ENCODE data around the gene VPS39. TPM values are rescaled to one million over a fixed set of nuclear protein-coding genes. Genes with fewer than 3 reads are reported as not detected.

VPS39 gene
- total RNA-seq, 4 donors from 2014 or later: 59.1 to 101 (median 73.1) TPM

- TF ChIP-seq POLR2A (IDR thresholded peaks at IDR 0.05) (no peak), CTCF (IDR thresholded peaks at IDR 0.05) (peak in 1 of 4 experiments; percentile 1)
- Histone ChIP-seq H3K9me3 (no peaks in the 10 kb centered on the region), H3K4me1 (no peaks in the 10 kb centered on the region), H3K27me3 (no peaks in the 10 kb centered on the region), H3K4me3 (no peak overlapping the region), H3K36me3 (no peaks in the 10 kb centered on the region), H3K27ac (no peak overlapping the region)
- DNase-seq: no peak
- intact Hi-C loops (cut with DNase I; ENCODE audit: low total_unique reads): no loop called here
Measured at GRCh38 chr15:42218953-42219592, 11.0 kb upstream of the VPS39 start.

- no peak for DNase-seq
- intact Hi-C loops (cut with DNase I; ENCODE audit: low total_unique reads): no loop called here
- Histone ChIP-seq H3K4me3 (no peak overlapping the region), H3K27ac (no peak overlapping the region), H3K27me3 (no peaks in the 10 kb centered on the region), H3K4me1 (no peaks in the 10 kb centered on the region), H3K36me3 (no peaks in the 10 kb centered on the region), H3K9me3 (no peaks in the 10 kb centered on the region)
- TF ChIP-seq POLR2A (IDR thresholded peaks at IDR 0.05): no peak
- no peak for TF ChIP-seq CTCF (IDR thresholded peaks at IDR 0.05)
Measured at GRCh38 chr15:42217568-42217967, 9.5 kb upstream of the VPS39 start.

- DNase-seq: no peak
- no peaks in the 10 kb centered on the region for H3K27me3 ChIP-seq
- no peak overlapping the region for H3K4me3 ChIP-seq
- intact Hi-C loops (cut with DNase I; ENCODE audit: low total_unique reads): no loop called here
- H3K36me3 ChIP-seq: no peaks in the 10 kb centered on the region
- TF ChIP-seq POLR2A (IDR thresholded peaks at IDR 0.05): no peak
- TF ChIP-seq CTCF (IDR thresholded peaks at IDR 0.05): no peak
- no peak overlapping the region for H3K27ac ChIP-seq
- H3K9me3 ChIP-seq: no peaks in the 10 kb centered on the region
- H3K4me1 ChIP-seq: no peaks in the 10 kb centered on the region
Measured at GRCh38 chr15:42215913-42216829, 8.1 kb upstream of the VPS39 start.

- no peaks in the 10 kb centered on the region for H3K4me1 ChIP-seq
- H3K27me3 ChIP-seq: no peaks in the 10 kb centered on the region
- no peak for DNase-seq
- H3K36me3 ChIP-seq: no peaks in the 10 kb centered on the region
- H3K27ac ChIP-seq: no peak overlapping the region
- intact Hi-C loops (cut with DNase I; ENCODE audit: low total_unique reads): no loop called here
- TF ChIP-seq POLR2A (IDR thresholded peaks at IDR 0.05): no peak
- TF ChIP-seq CTCF (IDR thresholded peaks at IDR 0.05): no peak
- no peaks in the 10 kb centered on the region for H3K9me3 ChIP-seq
- H3K4me3 ChIP-seq: no peak overlapping the region
Measured at GRCh38 chr15:42214600-42214999, 6.5 kb upstream of the VPS39 start.

GRCh38 chr15:42213511-42213910 lies 5.4 kb upstream of the VPS39 start:
- intact Hi-C loops (cut with DNase I; ENCODE audit: low total_unique reads): no loop called here
- Histone ChIP-seq H3K36me3 (no peaks in the 10 kb centered on the region), H3K27me3 (no peaks in the 10 kb centered on the region), H3K27ac (no peak overlapping the region), H3K4me1 (no peaks in the 10 kb centered on the region), H3K9me3 (no peaks in the 10 kb centered on the region), H3K4me3 (no peak overlapping the region)
- TF ChIP-seq CTCF (IDR thresholded peaks at IDR 0.05) (no peak), POLR2A (IDR thresholded peaks at IDR 0.05) (no peak)
- no peak for DNase-seq

All from uterus (tissue), 4 donors.